SK-N-SH (cell line): ENCODE results near the gene EIF3B. TPM values are rescaled to one million over a fixed set of nuclear protein-coding genes. Genes with fewer than 3 reads are reported as not detected.

Experiments used
- CTCF ChIA-PET: fragments of 300-600, 350-600 bp; formaldehyde crosslinking; extraction: SDS; loops from one replicate; lab custom pipeline; 2021; lab: Yijun Ruan, JAX
- POLR2A ChIA-PET: fragments of 350-600 bp; sonication (Branson Sonifier 250); formaldehyde crosslinking; extraction: SDS; loops from one replicate; lab custom pipeline; 2020; ENCODE audit warnings: antibody characterized with exemption, inconsistent platforms; lab: Yijun Ruan, JAX
- DNase-seq: peaks from one replicate; pipeline ENCODE4 v3.0.0; 2012
- H2AFZ ChIP-seq: fragments of 200-600 bp; sonication (generic); 2 replicates; pipeline ENCODE4 v1.8.1; 2016; ENCODE audit warnings: antibody characterized with exemption, mild to moderate bottlenecking, low read depth
- H3F3A ChIP-seq: fragments of 200-600 bp; sonication (generic); replicated peaks from 2 replicates; pipeline ENCODE3; 2016; ENCODE audit warnings: antibody characterized with exemption, mild to moderate bottlenecking; ENCODE audit not compliant: insufficient read depth
- H3K27ac ChIP-seq, 2 experiments: fragments of 200-500 bp in 1 of 2; fragments of 200-600 bp in 1 of 2; sonication (Bioruptor generic) in 1 of 2; sonication (generic), shearing (Covaris generic) in 1 of 2; 2 replicates each; pipeline versions ENCODE4 v1.5.1 to v1.6.1; 2014 to 2016; ENCODE audit warnings: low read depth in 2 of 2, inconsistent platforms in 1 of 2, low read length in 1 of 2, mild to moderate bottlenecking in 1 of 2, mixed read lengths in 1 of 2
- H3K27me3 ChIP-seq: fragments of 200-600 bp; sonication (generic), shearing (Covaris generic); 2 replicates; pipeline ENCODE4 v1.6.1; 2016; ENCODE audit warnings: mixed run types; ENCODE audit not compliant: insufficient read depth
- H3K36me3 ChIP-seq, 2 experiments: fragments of 200-500 bp in 1 of 2; fragments of 200-600 bp in 1 of 2; sonication (Bioruptor generic) in 1 of 2; sonication (generic) in 1 of 2; replicated peaks in 1 of 2; 2 replicates each; pipeline versions ENCODE3 to v1.5.1; 2014 to 2016; ENCODE audit warnings: low read length in 1 of 2, mild to moderate bottlenecking in 1 of 2; ENCODE audit not compliant: insufficient read depth in 2 of 2, control insufficient read depth in 1 of 2
- H3K4me1 ChIP-seq, 2 experiments: fragments of 200-500 bp in 1 of 2; fragments of 200-600 bp in 1 of 2; sonication (Bioruptor generic) in 1 of 2; sonication (generic), shearing (Covaris generic) in 1 of 2; 2 replicates each; pipeline versions ENCODE4 v1.5.1 to v1.6.1; 2014 to 2016; ENCODE audit warnings: low read depth in 1 of 2, low read length in 1 of 2, mixed run types in 1 of 2; ENCODE audit not compliant: insufficient read depth in 2 of 2, control insufficient read depth in 1 of 2
- H3K4me2 ChIP-seq: fragments of 200-600 bp; sonication (generic), shearing (Covaris generic); 2 replicates; pipeline ENCODE4 v1.6.1; 2017; ENCODE audit warnings: mixed run types
- H3K4me3 ChIP-seq, 2 experiments: fragments of 200-500 bp in 1 of 2; fragments of 200-600 bp in 1 of 2; sonication (Bioruptor generic) in 1 of 2; sonication (generic), shearing (Covaris generic) in 1 of 2; 2 replicates each; pipeline versions ENCODE4 v1.5.1 to v1.8.1; 2014 to 2016; ENCODE audit warnings: low read depth in 2 of 2, inconsistent platforms in 1 of 2, low read length in 1 of 2, mild to moderate bottlenecking in 1 of 2, mixed read lengths in 1 of 2, moderate library complexity in 1 of 2
- H3K79me2 ChIP-seq: fragments of 200-600 bp; sonication (generic); 2 replicates; pipeline ENCODE4 v1.8.1; 2017; ENCODE audit warnings: mild to moderate bottlenecking; ENCODE audit not compliant: insufficient read depth
- H3K9ac ChIP-seq: fragments of 200-600 bp; sonication (generic); 2 replicates; pipeline ENCODE4 v1.6.1; 2017; ENCODE audit warnings: mixed run types
- H3K9me2 ChIP-seq: fragments of 200-600 bp; sonication (generic); 2 replicates; pipeline ENCODE4 v1.6.1; 2017; ENCODE audit warnings: mixed run types
- H3K9me3 ChIP-seq: fragments of 200-600 bp; sonication (generic); 2 replicates; pipeline ENCODE4 v1.6.1; 2017; ENCODE audit warnings: mixed run types, mild to moderate bottlenecking, moderate library complexity
- H4K20me1 ChIP-seq: fragments of 200-600 bp; sonication (generic); 2 replicates; pipeline ENCODE4 v1.6.1; 2017; ENCODE audit warnings: mild to moderate bottlenecking, mixed run types; ENCODE audit not compliant: insufficient read depth
- CHD2 ChIP-seq: fragments of 150-350 bp; IDR thresholded peaks from 2 replicates; pipeline ENCODE4 v1.6.1; 2018; ENCODE audit warnings: low read length; ENCODE audit not compliant: partially characterized antibody
- CTCF ChIP-seq: fragments of 200-600 bp; sonication (generic); IDR thresholded peaks from 2 replicates; pipeline ENCODE4 v1.6.1; 2017; ENCODE audit warnings: antibody characterized with exemption, mild to moderate bottlenecking, moderate library complexity
- EP300 ChIP-seq, 2 experiments: IDR thresholded peaks; 2 replicates each; pipeline versions ENCODE4 v1.4.0 to v1.6.1; 2012; ENCODE audit warnings: borderline replicate concordance in 1 of 2, low read depth in 1 of 2, low read length in 1 of 2
- MXI1 ChIP-seq: IDR thresholded peaks from 2 replicates; pipeline ENCODE4 v1.6.1; 2012; ENCODE audit warnings: mild to moderate bottlenecking, low read depth, low read length, improper control_type of control experiment
- NRF1 ChIP-seq: IDR thresholded peaks from 2 replicates; pipeline ENCODE4 v1.6.1; 2012; ENCODE audit warnings: low read depth, mild to moderate bottlenecking, low read length
- RAD21 ChIP-seq: IDR thresholded peaks from 2 replicates; pipeline ENCODE4 v1.6.1; 2012; ENCODE audit warnings: mild to moderate bottlenecking, low read length
- RFX5 ChIP-seq: IDR thresholded peaks from 2 replicates; pipeline ENCODE4 v1.6.1; 2012; ENCODE audit warnings: mild to moderate bottlenecking, improper control_type of control experiment, low read length
- WGBS: methylation state at CpG from one replicate; pipeline ENCODE4 v1.1.6; 2017; ENCODE audit warnings: low lambda C conversion rate; 5-methylcytosine and 5-hydroxymethylcytosine counted together
- polyA plus RNA-seq, 3 experiments: library from polyadenylated mRNA; depleted of rRNA; stranded (reverse); fragments of >200 nt; gene quantifications; 2 replicates each; pipeline ENCODE4 v1.2.3, GENCODE V29; 2012
- TF ChIP-seq, protein P1 (sequence below): fragments of 150-350 bp; IDR thresholded peaks from 2 replicates; pipeline ENCODE4 v1.6.1; 2016; ENCODE audit warnings: mild to moderate bottlenecking, low read depth, low read length
- TF ChIP-seq, protein P2 (sequence below): IDR thresholded peaks from 2 replicates; pipeline ENCODE4 v1.4.0; 2012; ENCODE audit warnings: low read depth

The EIF3B gene
- polyA plus RNA-seq, 1 of the 3 experiments (the other 2 are of a cell fraction), result 151 TPM

- TF ChIP-seq CTCF, result no peak
- no peak for TF ChIP-seq RAD21
- TF ChIP-seq, protein P1, sequence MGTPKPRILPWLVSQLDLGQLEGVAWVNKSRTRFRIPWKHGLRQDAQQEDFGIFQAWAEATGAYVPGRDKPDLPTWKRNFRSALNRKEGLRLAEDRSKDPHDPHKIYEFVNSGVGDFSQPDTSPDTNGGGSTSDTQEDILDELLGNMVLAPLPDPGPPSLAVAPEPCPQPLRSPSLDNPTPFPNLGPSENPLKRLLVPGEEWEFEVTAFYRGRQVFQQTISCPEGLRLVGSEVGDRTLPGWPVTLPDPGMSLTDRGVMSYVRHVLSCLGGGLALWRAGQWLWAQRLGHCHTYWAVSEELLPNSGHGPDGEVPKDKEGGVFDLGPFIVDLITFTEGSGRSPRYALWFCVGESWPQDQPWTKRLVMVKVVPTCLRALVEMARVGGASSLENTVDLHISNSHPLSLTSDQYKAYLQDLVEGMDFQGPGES, result no peak
- no peak for TF ChIP-seq RFX5
- no peak for TF ChIP-seq NRF1
- TF ChIP-seq, all 33 proteins: peak for 0
Measured at GRCh38 chr7:2381881-2382509, 27.4 kb downstream of the EIF3B start (continued).

- ChIA-PET POLR2A (interaction anchor here (2.0 kb wide), 1 partner anchor 19 kb away, joined by 5 read pairs; the partner anchor contains the start of gene CHST12), CTCF (interaction anchor here (0.6 to 2.2 kb wide), 17 partner anchors 9 to 298 kb away, joined by 3 to 35 read pairs (median 4); no protein-coding TSS in a partner anchor)
- peak overlapping the region in 1 of 2 experiments; percentile 71; a peak in 2 of 4 replicates for H3K27ac ChIP-seq
- no peaks in the 10 kb centered on the region for H3K9me3 ChIP-seq
- H3K9ac ChIP-seq, result no peak overlapping the region
- H3F3A ChIP-seq, result peaks cover 12% of the 10 kb centered on the region
- peak; percentile 91 for DNase-seq
- H2AFZ ChIP-seq, result no peak overlapping the region
- peaks cover 5% of the 10 kb centered on the region; the same call in 1 of the 2 replicates for H3K79me2 ChIP-seq
- no peaks in the 10 kb centered on the region for H3K9me2 ChIP-seq
- no peaks in the 10 kb centered on the region for H3K27me3 ChIP-seq
- H3K4me1 ChIP-seq, result peaks cover 0 to 20% of the 10 kb centered on the region in 2 experiments; a peak in 1 of 4 replicates
- H4K20me1 ChIP-seq, result peaks cover 25% of the 10 kb centered on the region
- H3K4me3 ChIP-seq, result no peak overlapping the region
- no peak overlapping the region for H3K4me2 ChIP-seq
- WGBS, result 87% methylated on average over 26 of the region's 29 CpGs
- H3K36me3 ChIP-seq, result peaks cover 8 to 33% of the 10 kb centered on the region in 2 experiments
- TF ChIP-seq CHD2 (peak; percentile 88), CTCF (no peak), RFX5 (peak; percentile 56; the same call in 1 of the 2 replicates), RAD21 (peak; percentile 26), MXI1 (0 out of 2 replicates have a peak, but pooled peaks have one; percentile 9), EP300 (IDR thresholded peaks at IDR 0.05; ENCODE audit: borderline replicate concordance in 1 of 2, low read depth in 1 of 2, low read length in 1 of 2) (peak in 1 of 2 experiments; percentile 35; a peak in 1 of 4 replicates)
- TF ChIP-seq, protein P2, sequence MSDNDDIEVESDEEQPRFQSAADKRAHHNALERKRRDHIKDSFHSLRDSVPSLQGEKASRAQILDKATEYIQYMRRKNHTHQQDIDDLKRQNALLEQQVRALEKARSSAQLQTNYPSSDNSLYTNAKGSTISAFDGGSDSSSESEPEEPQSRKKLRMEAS, result no peak
Measured at GRCh38 chr7:2383543-2384274, 29.1 kb downstream of the EIF3B start.
